ENCODE measurements around the gene PRX. TPM values are rescaled to one million over a fixed set of nuclear protein-coding genes. Genes with fewer than 3 reads are reported as not detected.
A peak's percentile ranks its signal among the peaks of the same experiment; 100 is the strongest.

The PRX gene
- total and polyA plus RNA-seq, 9 of the 15 experiments (the other 6 are each of a cell fraction or from before 2014, with no cell fraction given), result 0.65 to 3.5 (median 1.7) TPM; not detected in 2

DNA sequence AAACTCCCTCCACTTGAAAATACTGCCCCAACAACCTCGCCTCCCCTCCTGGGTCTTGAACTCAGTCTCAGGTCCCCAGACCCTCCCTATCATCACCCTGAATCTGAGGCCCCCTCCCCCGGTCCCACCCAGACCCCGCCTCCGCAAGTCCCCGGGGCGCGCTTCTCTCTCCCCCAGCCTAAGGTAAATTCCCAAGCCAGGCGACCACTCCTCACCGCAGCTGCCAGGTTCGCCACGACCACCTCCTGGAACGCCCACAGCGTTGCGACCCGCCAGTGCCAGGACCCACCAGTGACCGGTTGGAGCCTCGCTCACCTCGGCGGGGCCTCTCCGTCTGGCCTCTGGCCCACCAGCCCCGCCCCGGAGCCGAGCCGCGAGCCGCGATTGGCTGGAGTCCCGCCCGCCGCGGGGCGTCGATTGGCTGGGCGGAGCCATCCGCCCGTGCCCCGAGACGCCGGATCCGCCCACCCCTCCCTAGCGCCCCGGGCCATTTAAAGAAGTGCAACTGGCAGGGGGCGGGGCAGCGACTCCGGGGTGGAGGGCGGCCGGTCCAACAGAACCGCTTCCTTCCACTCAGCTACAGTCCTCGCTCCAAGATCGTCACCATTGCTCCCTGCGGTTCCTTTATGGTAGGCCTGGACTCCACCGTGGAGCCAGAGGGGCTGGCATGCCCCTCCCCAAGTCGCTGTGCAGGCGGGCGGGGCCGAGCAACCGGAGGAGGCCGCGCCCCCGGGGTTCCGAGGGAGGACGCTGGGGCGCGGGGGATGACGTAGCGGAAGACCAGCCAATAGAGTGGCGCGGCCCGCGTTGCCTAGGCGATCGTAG is 31.0 kb upstream of the PRX start, which contains the start of gene SERTAD3 (continued):
- TF ChIP-seq, protein P1, sequence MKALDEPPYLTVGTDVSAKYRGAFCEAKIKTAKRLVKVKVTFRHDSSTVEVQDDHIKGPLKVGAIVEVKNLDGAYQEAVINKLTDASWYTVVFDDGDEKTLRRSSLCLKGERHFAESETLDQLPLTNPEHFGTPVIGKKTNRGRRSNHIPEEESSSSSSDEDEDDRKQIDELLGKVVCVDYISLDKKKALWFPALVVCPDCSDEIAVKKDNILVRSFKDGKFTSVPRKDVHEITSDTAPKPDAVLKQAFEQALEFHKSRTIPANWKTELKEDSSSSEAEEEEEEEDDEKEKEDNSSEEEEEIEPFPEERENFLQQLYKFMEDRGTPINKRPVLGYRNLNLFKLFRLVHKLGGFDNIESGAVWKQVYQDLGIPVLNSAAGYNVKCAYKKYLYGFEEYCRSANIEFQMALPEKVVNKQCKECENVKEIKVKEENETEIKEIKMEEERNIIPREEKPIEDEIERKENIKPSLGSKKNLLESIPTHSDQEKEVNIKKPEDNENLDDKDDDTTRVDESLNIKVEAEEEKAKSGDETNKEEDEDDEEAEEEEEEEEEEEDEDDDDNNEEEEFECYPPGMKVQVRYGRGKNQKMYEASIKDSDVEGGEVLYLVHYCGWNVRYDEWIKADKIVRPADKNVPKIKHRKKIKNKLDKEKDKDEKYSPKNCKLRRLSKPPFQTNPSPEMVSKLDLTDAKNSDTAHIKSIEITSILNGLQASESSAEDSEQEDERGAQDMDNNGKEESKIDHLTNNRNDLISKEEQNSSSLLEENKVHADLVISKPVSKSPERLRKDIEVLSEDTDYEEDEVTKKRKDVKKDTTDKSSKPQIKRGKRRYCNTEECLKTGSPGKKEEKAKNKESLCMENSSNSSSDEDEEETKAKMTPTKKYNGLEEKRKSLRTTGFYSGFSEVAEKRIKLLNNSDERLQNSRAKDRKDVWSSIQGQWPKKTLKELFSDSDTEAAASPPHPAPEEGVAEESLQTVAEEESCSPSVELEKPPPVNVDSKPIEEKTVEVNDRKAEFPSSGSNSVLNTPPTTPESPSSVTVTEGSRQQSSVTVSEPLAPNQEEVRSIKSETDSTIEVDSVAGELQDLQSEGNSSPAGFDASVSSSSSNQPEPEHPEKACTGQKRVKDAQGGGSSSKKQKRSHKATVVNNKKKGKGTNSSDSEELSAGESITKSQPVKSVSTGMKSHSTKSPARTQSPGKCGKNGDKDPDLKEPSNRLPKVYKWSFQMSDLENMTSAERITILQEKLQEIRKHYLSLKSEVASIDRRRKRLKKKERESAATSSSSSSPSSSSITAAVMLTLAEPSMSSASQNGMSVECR (CRISPR knock-in tag; IDR thresholded peaks at IDR 0.05), result peak; percentile 96
- TF ChIP-seq MEIS2 (IDR thresholded peaks at IDR 0.05; ENCODE audit: partially characterized antibody), result no peak
- TF ChIP-seq, protein P2, sequence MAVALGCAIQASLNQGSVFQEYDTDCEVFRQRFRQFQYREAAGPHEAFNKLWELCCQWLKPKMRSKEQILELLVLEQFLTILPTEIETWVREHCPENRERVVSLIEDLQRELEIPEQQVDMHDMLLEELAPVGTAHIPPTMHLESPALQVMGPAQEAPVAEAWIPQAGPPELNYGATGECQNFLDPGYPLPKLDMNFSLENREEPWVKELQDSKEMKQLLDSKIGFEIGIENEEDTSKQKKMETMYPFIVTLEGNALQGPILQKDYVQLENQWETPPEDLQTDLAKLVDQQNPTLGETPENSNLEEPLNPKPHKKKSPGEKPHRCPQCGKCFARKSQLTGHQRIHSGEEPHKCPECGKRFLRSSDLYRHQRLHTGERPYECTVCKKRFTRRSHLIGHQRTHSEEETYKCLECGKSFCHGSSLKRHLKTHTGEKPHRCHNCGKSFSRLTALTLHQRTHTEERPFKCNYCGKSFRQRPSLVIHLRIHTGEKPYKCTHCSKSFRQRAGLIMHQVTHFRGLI (CRISPR knock-in tag; IDR thresholded peaks at IDR 0.05), result no peak
- TF ChIP-seq HDAC1 (IDR thresholded peaks at IDR 0.05), result peak in 1 of 2 experiments; percentile 95; a peak in 2 of 4 replicates
- peak; percentile 48 for TF ChIP-seq SP2 (IDR thresholded peaks at IDR 0.05; ENCODE audit: extremely low read depth, low read depth, low read length, poor library complexity, severe bottlenecking)
- no peak for TF ChIP-seq RHOXF2B (CRISPR knock-in tag; conservative IDR thresholded peaks at IDR 0.05)
- TF ChIP-seq PML (IDR thresholded peaks at IDR 0.05; ENCODE audit: low read length), result peak; percentile 58; the same call in 1 of the 2 replicates
- TF ChIP-seq POLR2G (IDR thresholded peaks at IDR 0.05; ENCODE audit: low read depth, low read length), result peak; percentile 97
- TF ChIP-seq THRAP3 (IDR thresholded peaks at IDR 0.05; ENCODE audit: borderline replicate concordance), result 0 out of 2 replicates have a peak, but pooled peaks have one; percentile 2
- TF ChIP-seq ZC3H8 (IDR thresholded peaks at IDR 0.05), result 0 out of 2 replicates have a peak, but pooled peaks have one; percentile 5
- peak; percentile 87 for TF ChIP-seq NFYB (IDR thresholded peaks at IDR 0.05; ENCODE audit: extremely low read depth, insufficient read length)
- TF ChIP-seq FOXA3 (CRISPR knock-in tag; conservative IDR thresholded peaks at IDR 0.05 in 1 of 2, IDR thresholded peaks at IDR 0.05 in 1 of 2), result no peak
- TF ChIP-seq MCM2 (IDR thresholded peaks at IDR 0.05; ENCODE audit: low read depth), result no peak
- TF ChIP-seq CREB1 (IDR thresholded peaks at IDR 0.05), result peak; percentile 91
- peak; percentile 90 for TF ChIP-seq CREB1 (CRISPR knock-in tag; IDR thresholded peaks at IDR 0.05)
- no peak for TF ChIP-seq ZNF655 (CRISPR knock-in tag; IDR thresholded peaks at IDR 0.05)
